PC-9 (cell line): ENCODE results near the gene TRIP13.
"Not testable (repeated sequence)": the region's sequence is repeated elsewhere in the genome, so short reads cannot be mapped to it uniquely, and the experiment has no call there.

Experiments
- CTCF ChIP-seq: fragments of 200-600 bp; sonication (generic); conservative IDR thresholded peaks from 2 replicates; pipeline ENCODE4 v1.6.1; 2017; ENCODE audit warnings: mixed run types, antibody characterized with exemption, mild to moderate bottlenecking, moderate library complexity
- EZH2 ChIP-seq: fragments of 200-600 bp; sonication (generic); IDR thresholded peaks from 2 replicates; pipeline ENCODE4 v1.8.0; 2017; ENCODE audit warnings: antibody characterized with exemption, low read depth

- not testable (repeated sequence) for TF ChIP-seq CTCF, EZH2
These were observed 39.1 kb upstream of the TRIP13 start for GRCh38 chr5:853416-854090.
